Transverse colon (tissue), 4 donors: ENCODE measurements around the gene CCDC148.

Experiments
- CTCF ChIP-seq, 5 experiments: fragments of 200-600 bp in 3 of 5; fragments of 450-650 bp in 2 of 5; sonication (generic) in 3 of 5; IDR thresholded peaks; 1 replicate in 2 of 5; 2 replicates in 3 of 5; pipeline ENCODE4 v1.5.1; 2016 to 2017; ENCODE audit warnings: antibody characterized with exemption in 5 of 5, inconsistent platforms in 3 of 5, mild to moderate bottlenecking in 2 of 5, moderate library complexity in 1 of 5
- POLR2A ChIP-seq: fragments of 450-650 bp; IDR thresholded peaks from one replicate; pipeline ENCODE4 v1.6.1; 2016; ENCODE audit warnings: antibody characterized with exemption, mild to moderate bottlenecking, moderate library complexity
- POLR2AphosphoS5 ChIP-seq, 3 donors: sonication (generic); formaldehyde crosslinking; IDR thresholded peaks; one replicate each; pipeline ENCODE4 v1.6.1; 2016; ENCODE audit warnings: antibody characterized with exemption in 3 of 3

GRCh38 chr2:158359846-158360245, 96.7 kb downstream of the CCDC148 start:
- TF ChIP-seq CTCF (IDR thresholded peaks at IDR 0.05) = no peak
- TF ChIP-seq POLR2AphosphoS5 (IDR thresholded peaks at IDR 0.05) = no peak
- TF ChIP-seq POLR2A = no peak
